Ovary (tissue), 9 donors: ENCODE results near the gene ZSCAN5C. TPM values are rescaled to one million over a fixed set of nuclear protein-coding genes. Genes with fewer than 3 reads are reported as not detected.

Source experiments
- DNase-seq, 5 donors: peaks; one replicate each; pipeline ENCODE4 v3.0.0-alpha.2; 2019 to 2020
- H3K27ac ChIP-seq, 2 donors: fragments of 200-600 bp; one replicate each; pipeline versions ENCODE4 v1.5.1 to v1.8.0; 2019 to 2022
- H3K27me3 ChIP-seq: fragments of 200-600 bp; one replicate; pipeline ENCODE4 v1.8.0; 2022
- H3K36me3 ChIP-seq: fragments of 200-600 bp; sonication (generic); one replicate; pipeline ENCODE4 v1.5.1; 2019
- H3K4me1 ChIP-seq: one replicate; pipeline ENCODE4 v1.8.1; 2013; ENCODE audit warnings: mild to moderate bottlenecking, moderate library complexity; ENCODE audit not compliant: insufficient read depth
- H3K4me3 ChIP-seq: fragments of 200-600 bp; sonication (generic); one replicate; pipeline ENCODE4 v1.5.1; 2017
- H3K9me3 ChIP-seq, 2 donors: fragments of 200-600 bp in 1 of 2; sonication (generic) in 1 of 2; one replicate each; pipeline versions ENCODE4 v1.5.1 to v1.8.1; 2013 to 2019; ENCODE audit warnings: mild to moderate bottlenecking in 1 of 2, moderate library complexity in 1 of 2
- CTCF ChIP-seq, 3 donors: fragments of 450-650 bp in 2 of 3; fragments of 200-600 bp in 1 of 3; IDR thresholded peaks; one replicate each; pipeline versions ENCODE4 v1.5.1 to v1.8.0; 2016 to 2022; ENCODE audit warnings: antibody characterized with exemption in 3 of 3, mild to moderate bottlenecking in 1 of 3
- EP300 ChIP-seq: sonication (generic); formaldehyde crosslinking; IDR thresholded peaks from one replicate; pipeline ENCODE4 v1.6.1; 2017; ENCODE audit warnings: antibody characterized with exemption
- POLR2A ChIP-seq: fragments of 450-650 bp; IDR thresholded peaks from one replicate; pipeline ENCODE4 v1.6.1; 2017; ENCODE audit warnings: antibody characterized with exemption, mild to moderate bottlenecking, moderate library complexity
- WGBS, 3 donors: extraction: QIAGEN DNeasy Blood & Tissue Kit in 1 of 3; methylation state at CpG; one replicate each; pipeline versions ENCODE4 v1.1.5 to v1.1.7; 2013 to 2017; 5-methylcytosine and 5-hydroxymethylcytosine counted together
- intact Hi-C, 4 donors: fragments of 100-400 bp; cut with DNase I; formaldehyde crosslinking; loops; one replicate each; pipeline versions ENCODE4 v1.11.0 to v1.15.1; 2022 to 2023
- polyA plus RNA-seq, 2 donors: library from polyadenylated mRNA; stranded (reverse); fragments of 200-250 nt in 1 of 2; fragments of 350-450 nt in 1 of 2; fragmentation: Illumina TruSeq in 1 of 2; extraction: RNeasy Lipid Tissue Mini Kit (QIAGEN cat#74804) in 1 of 2; gene quantifications; one replicate each; pipeline ENCODE4 v1.2.3, GENCODE V29; 2013 to 2014
- total RNA-seq, 7 donors: library from RNA; depleted of rRNA in 2 of 7; stranded (reverse); fragments of >200 nt in 2 of 7; fragmentation: NEBNext Ultra II Directional in 3 of 7; extraction: Animal tissue kit (Norgen Biotek cat#: 25700) in 3 of 7; gene quantifications; one replicate each; pipeline versions ENCODE4 v1.1.0 to v1.2.4, GENCODE V29; 2016 to 2023
- donor health status: DM: no; HTN: no; CAD: no; lungs with moderate emphysema.
- donor health status: DM: no; HTN: no; CAD: no.
- donor health status: Bipolar disorder and iron deficiency.
- donor health status: DM: yes; HTN: yes; CAD: no.
- donor health status: DM: no; HTN: no; CAD: no.
- donor health status: DM: yes; HTN: yes; CAD: no.

Gene ZSCAN5C
- total and polyA plus RNA-seq, 9 donors, result not detected

GRCh38 chr19:56156768-56157167 lies 45.3 kb upstream of the ZSCAN5C start:
- intact Hi-C loops, result loop anchor here in 2 of 4 donors (5.0 kb wide), 2 partner anchors 44 to 49 kb away; no protein-coding TSS in a partner anchor
- DNase-seq, result no peak
- Histone ChIP-seq H3K36me3 (no peaks in the 10 kb centered on the region), H3K27me3 (no peaks in the 10 kb centered on the region), H3K9me3 (no peaks in the 10 kb centered on the region), H3K27ac (no peak overlapping the region), H3K4me3 (no peak overlapping the region), H3K4me1 (no peaks in the 10 kb centered on the region)
- TF ChIP-seq POLR2A (no peak), EP300 (no peak)
- WGBS, 3 donors, result 78 to 83% (median 82%) methylated on average over 11 of the region's 11 CpGs

- intact Hi-C loops, result loop anchor here in 2 of 4 donors (5.0 kb wide), 2 partner anchors 46 to 51 kb away; no protein-coding TSS in a partner anchor
- H3K27ac ChIP-seq, result no peak overlapping the region
- 91 to 94% (median 93%) methylated on average over 15 to 16 of the region's 16 CpGs for WGBS, 3 donors
- H3K4me1 ChIP-seq, result no peaks in the 10 kb centered on the region
- H3K9me3 ChIP-seq, result no peaks in the 10 kb centered on the region
- no peak for DNase-seq
- no peak overlapping the region for H3K4me3 ChIP-seq
- no peaks in the 10 kb centered on the region for H3K27me3 ChIP-seq
- TF ChIP-seq POLR2A, result no peak
- TF ChIP-seq EP300, result no peak
- no peak for TF ChIP-seq CTCF (IDR thresholded peaks at IDR 0.05)
- H3K36me3 ChIP-seq, result no peaks in the 10 kb centered on the region
These were observed 43.8 kb upstream of the ZSCAN5C start for GRCh38 chr19:56158170-56158757.

- 88 to 94% (median 93%) methylated on average over 9 of the region's 9 CpGs for WGBS, 3 donors
- Histone ChIP-seq H3K9me3 (no peaks in the 10 kb centered on the region), H3K27ac (no peak overlapping the region), H3K4me1 (no peaks in the 10 kb centered on the region), H3K4me3 (no peak overlapping the region), H3K36me3 (no peaks in the 10 kb centered on the region), H3K27me3 (no peaks in the 10 kb centered on the region)
- TF ChIP-seq POLR2A (no peak), EP300 (no peak), CTCF (IDR thresholded peaks at IDR 0.05) (no peak)
- intact Hi-C loops, result loop anchor here in 2 of 4 donors (5.0 kb wide), 2 partner anchors 47 to 52 kb away; no protein-coding TSS in a partner anchor
- DNase-seq, result no peak
These were observed 43.0 kb upstream of the ZSCAN5C start for GRCh38 chr19:56159009-56159559.

- H3K9me3 ChIP-seq, result no peaks in the 10 kb centered on the region
- intact Hi-C loops, result loop anchor here in 2 of 4 donors (5.0 kb wide), 2 partner anchors 47 to 52 kb away; no protein-coding TSS in a partner anchor
- no peaks in the 10 kb centered on the region for H3K27me3 ChIP-seq
- no peak overlapping the region for H3K27ac ChIP-seq
- no peak for DNase-seq
- H3K4me3 ChIP-seq, result no peak overlapping the region
- no peak for TF ChIP-seq EP300
- no peak for TF ChIP-seq CTCF (IDR thresholded peaks at IDR 0.05)
- TF ChIP-seq POLR2A, result no peak
- H3K36me3 ChIP-seq, result no peaks in the 10 kb centered on the region
- WGBS, 3 donors, result 94 to 97% (median 95%) methylated on average over 68 to 69 of the region's 69 CpGs
- H3K4me1 ChIP-seq, result no peaks in the 10 kb centered on the region
These were observed 42.3 kb upstream of the ZSCAN5C start for GRCh38 chr19:56159622-56160271.

GRCh38 chr19:56161534-56161933 lies 40.5 kb upstream of the ZSCAN5C start:
- Histone ChIP-seq H3K4me1 (no peaks in the 10 kb centered on the region), H3K27me3 (no peaks in the 10 kb centered on the region), H3K9me3 (no peaks in the 10 kb centered on the region), H3K4me3 (no peak overlapping the region), H3K36me3 (no peaks in the 10 kb centered on the region), H3K27ac (no peak overlapping the region)
- DNase-seq, result no peak
- 88 to 89% (median 89%) methylated on average over 11 of the region's 11 CpGs for WGBS, 3 donors
- intact Hi-C loops, result no loop called here
- TF ChIP-seq POLR2A, result no peak
- TF ChIP-seq EP300, result no peak
- TF ChIP-seq CTCF (IDR thresholded peaks at IDR 0.05), result no peak
